ENCODE measurements around the gene DNAI1.

DNAI1 gene

GRCh38 chr9:34492051-34492450 is 33.4 kb downstream of the DNAI1 start:
- no peak for DNase-seq

- DNase-seq = no peak
Measured at GRCh38 chr9:34493972-34494535, 35.4 kb downstream of the DNAI1 start.

GRCh38 chr9:34496149-34496712 is 37.6 kb downstream of the DNAI1 start:
- DNase-seq = no peak

GRCh38 chr9:34498553-34498952 is 39.9 kb downstream of the DNAI1 start:
- DNase-seq = no peak

- DNase-seq = no peak
Measured at GRCh38 chr9:34499076-34499475, 40.5 kb downstream of the DNAI1 start.

- DNase-seq = peak; percentile 66 to 80
Measured at GRCh38 chr9:34500623-34501267, 42.1 kb downstream of the DNAI1 start.

- no peak for DNase-seq
Measured at GRCh38 chr9:34501372-34501771, 42.8 kb downstream of the DNAI1 start.

GRCh38 chr9:34501889-34502425 is 43.4 kb downstream of the DNAI1 start:
- DNase-seq = no peak

GRCh38 chr9:34502471-34502870 is 43.9 kb downstream of the DNAI1 start:
- no peak for DNase-seq

GRCh38 chr9:34502891-34503290 is 44.3 kb downstream of the DNAI1 start:
- DNase-seq = no peak

GRCh38 chr9:34503406-34503805 is 44.8 kb downstream of the DNAI1 start:
- no peak for DNase-seq

- DNase-seq = no peak
Measured at GRCh38 chr9:34505370-34506120, 46.9 kb downstream of the DNAI1 start.

- DNase-seq = no peak
Measured at GRCh38 chr9:34506623-34507022, 48.0 kb downstream of the DNAI1 start.

- DNase-seq = no peak
Measured at GRCh38 chr9:34507556-34507955, 49.0 kb downstream of the DNAI1 start.

GRCh38 chr9:34507966-34508365 is 49.4 kb downstream of the DNAI1 start:
- no peak for DNase-seq

GRCh38 chr9:34508463-34508862 is 49.9 kb downstream of the DNAI1 start:
- DNase-seq = no peak

GRCh38 chr9:34508951-34509350 is 50.3 kb downstream of the DNAI1 start:
- DNase-seq = no peak

- DNase-seq = no peak
Measured at GRCh38 chr9:34510497-34511468, 52.2 kb downstream of the DNAI1 start.

- DNase-seq = no peak
Measured at GRCh38 chr9:34512131-34513078, 53.8 kb downstream of the DNAI1 start.

- no peak for DNase-seq
Measured at GRCh38 chr9:34513567-34514214, 55.1 kb downstream of the DNAI1 start.

- DNase-seq = no peak
Measured at GRCh38 chr9:34514401-34514800, 55.8 kb downstream of the DNAI1 start.
